SKM-1 treated with dmso at 0.1 percent for 144 hours (cell line): ENCODE results near the gene HPGDS.

ENCODE experiments used
- DNase-seq: peaks from one replicate; lab custom pipeline; 2025; ENCODE audit not compliant: unreplicated experiment; lab: John Stamatoyannopoulos, UW

The HPGDS gene

GRCh38 chr4:94262163-94263016, 80.2 kb downstream of the HPGDS start:
- no peak for DNase-seq

DNA sequence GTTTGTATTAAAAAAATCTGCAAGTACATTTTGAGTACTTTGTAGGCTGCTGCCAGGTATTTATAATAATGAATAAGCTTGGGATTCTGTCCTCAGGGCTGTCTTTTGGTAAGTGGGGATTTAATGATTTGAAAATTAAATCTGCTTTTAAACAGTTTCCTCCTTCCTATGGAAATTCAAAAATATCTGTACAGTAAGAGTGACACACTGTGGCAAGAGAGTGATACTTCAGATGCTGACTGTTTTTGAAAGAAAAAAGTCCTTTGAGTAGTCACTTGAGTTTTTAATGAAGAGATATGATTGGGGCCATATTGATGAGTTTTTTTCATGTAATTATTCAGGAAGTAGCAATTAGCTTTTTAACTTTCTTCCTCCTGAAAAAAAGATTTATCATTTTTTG, 85.8 kb downstream of the HPGDS start:
- no peak for DNase-seq

GRCh38 chr4:94256144-94256783, 86.4 kb downstream of the HPGDS start:
- DNase-seq = no peak

DNA sequence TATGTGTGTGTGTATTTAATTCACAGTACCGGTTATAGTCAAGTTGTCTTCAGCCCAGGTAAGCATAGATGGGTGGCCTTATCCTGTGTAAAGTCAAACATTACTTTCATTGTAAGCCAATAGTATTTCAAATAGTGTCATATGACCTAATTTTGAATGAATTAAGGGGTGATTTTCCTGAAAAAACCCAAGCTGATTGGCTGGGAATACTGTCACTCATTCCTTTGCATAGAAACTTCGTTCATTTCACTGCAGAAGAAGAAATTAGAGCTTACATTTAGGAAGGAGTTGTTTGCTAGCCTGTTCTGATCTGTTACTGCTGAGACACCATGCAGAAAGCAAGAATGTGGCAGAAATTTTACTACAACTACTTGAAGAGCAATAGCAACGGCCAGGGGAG, 89.6 kb downstream of the HPGDS start:
- no peak for DNase-seq

DNA sequence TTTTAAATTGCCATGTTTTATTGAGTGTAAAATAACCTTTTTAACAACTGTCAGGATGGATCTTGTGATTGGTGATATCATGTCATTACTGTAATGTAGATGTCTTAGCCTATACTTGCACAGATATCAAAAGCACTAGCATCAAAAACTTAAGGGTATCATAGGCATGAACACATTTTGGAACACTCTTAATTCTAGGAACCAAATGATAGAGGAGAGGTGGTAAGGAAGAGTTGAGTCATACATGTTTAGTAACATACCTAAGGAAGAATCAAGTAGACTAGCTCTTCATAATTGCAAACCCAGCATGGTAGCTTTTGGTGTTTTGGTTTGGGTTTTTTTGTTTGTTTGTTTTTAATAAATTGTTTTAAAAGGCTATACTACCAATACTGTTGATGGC, 91.5 kb downstream of the HPGDS start:
- no peak for DNase-seq
